GM13977 (cell line): ENCODE results near the gene SLC39A12.
"Not testable (repeated sequence)": the region's sequence is repeated elsewhere in the genome, so short reads cannot be mapped to it uniquely, and the experiment has no call there.

Experiments
- DNase-seq: peaks from one replicate; pipeline ENCODE4 v3.0.0; 2012; ENCODE audit warnings: low spot score
- in situ Hi-C: fragments of 300-500 bp; cut with MboI; formaldehyde crosslinking; loops from one replicate; pipeline ENCODE4 v1.12.0; 2022; ENCODE audit warnings: low sequenced_read_pairs, low pct_unique_long_range_greater_than_20kb, mixed read lengths, inconsistent platforms; ENCODE audit not compliant: unreplicated experiment
- TF ChIP-seq, protein P1 (sequence below): IDR thresholded peaks from 2 replicates; pipeline ENCODE4 v1.5.1; 2012; ENCODE audit warnings: mild to moderate bottlenecking, control low read depth; ENCODE audit not compliant: insufficient read depth; ENCODE audit errors: extremely low read depth, missing control alignments

SLC39A12 gene

GRCh38 chr10:17923728-17924127, 28.0 kb upstream of the SLC39A12 start:
- in situ Hi-C loops = no loop called here
- DNase-seq = no peak
- TF ChIP-seq, protein P1, sequence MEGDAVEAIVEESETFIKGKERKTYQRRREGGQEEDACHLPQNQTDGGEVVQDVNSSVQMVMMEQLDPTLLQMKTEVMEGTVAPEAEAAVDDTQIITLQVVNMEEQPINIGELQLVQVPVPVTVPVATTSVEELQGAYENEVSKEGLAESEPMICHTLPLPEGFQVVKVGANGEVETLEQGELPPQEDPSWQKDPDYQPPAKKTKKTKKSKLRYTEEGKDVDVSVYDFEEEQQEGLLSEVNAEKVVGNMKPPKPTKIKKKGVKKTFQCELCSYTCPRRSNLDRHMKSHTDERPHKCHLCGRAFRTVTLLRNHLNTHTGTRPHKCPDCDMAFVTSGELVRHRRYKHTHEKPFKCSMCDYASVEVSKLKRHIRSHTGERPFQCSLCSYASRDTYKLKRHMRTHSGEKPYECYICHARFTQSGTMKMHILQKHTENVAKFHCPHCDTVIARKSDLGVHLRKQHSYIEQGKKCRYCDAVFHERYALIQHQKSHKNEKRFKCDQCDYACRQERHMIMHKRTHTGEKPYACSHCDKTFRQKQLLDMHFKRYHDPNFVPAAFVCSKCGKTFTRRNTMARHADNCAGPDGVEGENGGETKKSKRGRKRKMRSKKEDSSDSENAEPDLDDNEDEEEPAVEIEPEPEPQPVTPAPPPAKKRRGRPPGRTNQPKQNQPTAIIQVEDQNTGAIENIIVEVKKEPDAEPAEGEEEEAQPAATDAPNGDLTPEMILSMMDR = no peak

GRCh38 chr10:17943033-17943745, 8.5 kb upstream of the SLC39A12 start:
- in situ Hi-C loops = no loop called here
- TF ChIP-seq, protein P1 = no peak
- DNase-seq = no peak

GRCh38 chr10:17950269-17950668, 1.4 kb upstream of the SLC39A12 start:
- in situ Hi-C loops = not testable (repeated sequence)

GRCh38 chr10:17950726-17951125, 992 bp upstream of the SLC39A12 start:
- no peak for DNase-seq
- in situ Hi-C loops = no loop called here
- TF ChIP-seq, protein P1 = no peak

More at GRCh38 chr10:17950269-17950668, 1.4 kb upstream of the SLC39A12 start:
- DNase-seq = not testable (repeated sequence)

- in situ Hi-C loops, DNase-seq: not testable (repeated sequence)
Observed at GRCh38 chr10:17954372-17954771, 2.7 kb downstream of the SLC39A12 start.

- TF ChIP-seq, protein P1 = no peak
- in situ Hi-C loops = no loop called here
Observed at GRCh38 chr10:17954861-17955260, 3.1 kb downstream of the SLC39A12 start.

DNA sequence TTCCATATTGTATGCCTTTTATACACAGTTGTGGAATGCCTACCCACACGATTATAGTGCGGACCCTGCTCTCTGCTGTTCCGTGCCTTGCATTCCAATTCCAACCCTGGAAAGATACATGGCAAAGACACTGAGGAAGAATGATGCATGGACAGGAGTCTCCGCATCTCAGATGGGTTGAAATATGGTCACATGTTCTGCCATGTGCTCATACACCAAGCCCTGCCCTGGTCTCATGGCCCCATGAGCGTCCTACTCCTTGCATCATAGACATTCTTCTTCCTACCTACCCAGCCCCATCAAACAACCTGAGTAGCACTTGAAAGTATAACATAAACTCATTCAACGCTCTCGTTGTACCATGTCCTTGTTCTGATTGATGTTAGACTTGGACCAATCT, 6.3 kb downstream of the SLC39A12 start:
- DNase-seq = no peak
- in situ Hi-C loops = no loop called here
- TF ChIP-seq, protein P1 = no peak

More at GRCh38 chr10:17954861-17955260, 3.1 kb downstream of the SLC39A12 start:
- no peak for DNase-seq
